SU-DHL-6 (cell line): ENCODE results near the gene ABCC4.
"Not testable (repeated sequence)": the region's sequence is repeated elsewhere in the genome, so short reads cannot be mapped to it uniquely, and the experiment has no call there.

Experiments
- H2AFZ ChIP-seq: fragments of 200-600 bp; sonication (generic); 2 replicates; pipeline ENCODE4 v1.6.1; 2014; ENCODE audit warnings: low read depth, mild to moderate bottlenecking, moderate library complexity, mixed read lengths, antibody characterized with exemption, low read length; ENCODE audit not compliant: severe bottlenecking
- H3F3A ChIP-seq: fragments of 200-600 bp; shearing (Covaris generic); 2 replicates; pipeline ENCODE4 v1.6.0; 2016; ENCODE audit warnings: antibody characterized with exemption, mild to moderate bottlenecking; ENCODE audit not compliant: insufficient read depth
- H3K27ac ChIP-seq: fragments of 200-600 bp; sonication (generic); 2 replicates; pipeline ENCODE4 v1.5.1; 2016; ENCODE audit warnings: low read depth, mild to moderate bottlenecking, low read length, moderate library complexity, mixed read lengths
- H3K27me3 ChIP-seq: fragments of 200-600 bp; sonication (generic), shearing (Covaris generic); 2 replicates; pipeline ENCODE4 v1.6.0; 2014; ENCODE audit warnings: mild to moderate bottlenecking, low read length
- H3K36me3 ChIP-seq: fragments of 200-600 bp; sonication (generic); 2 replicates; pipeline ENCODE4 v1.6.1; 2014; ENCODE audit warnings: mild to moderate bottlenecking, low read length, mixed read lengths
- H3K4me2 ChIP-seq: fragments of 300-600, 200-600 bp; shearing (Covaris generic), sonication (generic); 2 replicates; pipeline ENCODE4 v1.6.0; 2014; ENCODE audit warnings: low read length, low read depth, mild to moderate bottlenecking; ENCODE audit not compliant: poor library complexity, severe bottlenecking
- H3K4me3 ChIP-seq: fragments of 200-600 bp; sonication (generic); 2 replicates; pipeline ENCODE4 v1.5.1; 2014; ENCODE audit warnings: antibody characterized with exemption, low read length, mild to moderate bottlenecking, mixed read lengths; ENCODE audit not compliant: insufficient read depth, poor library complexity, severe bottlenecking
- H3K79me2 ChIP-seq: fragments of 200-600 bp; sonication (generic); 2 replicates; pipeline ENCODE4 v1.6.1; 2014; ENCODE audit warnings: mild to moderate bottlenecking, low read length, moderate library complexity; ENCODE audit not compliant: insufficient read depth
- H3K9ac ChIP-seq: fragments of 200-600 bp; sonication (generic); 2 replicates; pipeline ENCODE4 v1.7.0; 2014; ENCODE audit warnings: mild to moderate bottlenecking, low read length
- H3K9me2 ChIP-seq: fragments of 200-600 bp; sonication (generic); replicated peaks from 2 replicates; pipeline ENCODE4 v1.6.1; 2014; ENCODE audit warnings: low read length; ENCODE audit not compliant: insufficient read depth
- H3K9me3 ChIP-seq: fragments of 200-600 bp; sonication (generic); 2 replicates; pipeline ENCODE4 v1.6.1; 2014; ENCODE audit warnings: low read length, mixed read lengths; ENCODE audit not compliant: insufficient read depth
- H4K20me1 ChIP-seq: fragments of 200-600 bp; sonication (generic); 2 replicates; pipeline ENCODE4 v1.6.1; 2014; ENCODE audit warnings: low read depth, mild to moderate bottlenecking, antibody characterized with exemption, low read length, moderate library complexity, mixed read lengths
- EZH2phosphoT487 ChIP-seq: fragments of 200-600 bp; sonication (generic), shearing (Covaris generic); conservative IDR thresholded peaks from 2 replicates; pipeline ENCODE4 v1.6.1; 2018; ENCODE audit warnings: mild to moderate bottlenecking, antibody characterized with exemption, low read length, moderate library complexity, mixed read lengths
- TF ChIP-seq, protein P1 (sequence below): fragments of 200-600 bp; sonication (generic); IDR thresholded peaks from one replicate; pipeline ENCODE4 v1.5.1; 2017; ENCODE audit warnings: antibody characterized with exemption, mild to moderate bottlenecking, low read length, moderate library complexity; ENCODE audit not compliant: insufficient read depth, poor library complexity, severe bottlenecking

Gene ABCC4

DNA sequence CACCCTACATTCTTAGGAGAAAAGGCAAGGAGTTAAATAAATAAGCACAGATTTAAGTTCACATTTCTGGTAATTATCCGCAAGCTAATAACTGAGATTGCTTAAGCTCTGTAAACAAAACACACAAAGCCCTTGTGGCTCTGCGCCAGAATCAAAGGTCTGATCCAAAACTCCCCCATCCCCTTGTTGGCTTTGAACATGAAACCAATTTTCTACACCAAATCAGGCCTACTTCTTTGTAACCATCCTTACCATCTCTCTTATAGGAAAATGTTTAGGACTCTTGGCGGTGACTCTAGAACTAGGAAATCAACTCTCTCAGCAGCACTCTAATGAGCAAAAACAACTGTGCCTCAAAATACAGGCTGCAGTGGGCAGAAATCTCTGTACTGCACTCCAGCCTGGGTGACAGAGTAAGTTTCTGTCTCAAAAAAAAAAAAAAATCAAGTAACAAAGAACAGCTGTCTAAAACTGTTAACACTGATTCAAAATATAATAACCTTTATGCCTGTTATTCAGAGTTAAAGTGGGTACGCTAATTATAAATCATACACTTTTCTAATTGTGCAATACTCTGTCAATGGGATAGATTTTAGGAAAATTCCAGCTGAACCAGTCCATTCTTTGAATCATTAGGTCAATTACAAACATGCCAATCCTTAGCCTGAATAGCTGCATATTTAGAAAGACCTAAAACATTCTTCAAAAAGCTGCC, 25.8 kb downstream of the ABCC4 start:
- H3K27me3 ChIP-seq, result no peaks in the 10 kb centered on the region
- no peaks in the 10 kb centered on the region for H4K20me1 ChIP-seq
- no peak overlapping the region for H3K27ac ChIP-seq
- H3K9me3 ChIP-seq, result no peaks in the 10 kb centered on the region
- H3K9ac ChIP-seq, result no peak overlapping the region
- H3K9me2 ChIP-seq, result no peaks in the 10 kb centered on the region
- peaks cover 71% of the 10 kb centered on the region for H3K79me2 ChIP-seq
- no peak overlapping the region for H3K4me3 ChIP-seq
- TF ChIP-seq, protein P1, sequence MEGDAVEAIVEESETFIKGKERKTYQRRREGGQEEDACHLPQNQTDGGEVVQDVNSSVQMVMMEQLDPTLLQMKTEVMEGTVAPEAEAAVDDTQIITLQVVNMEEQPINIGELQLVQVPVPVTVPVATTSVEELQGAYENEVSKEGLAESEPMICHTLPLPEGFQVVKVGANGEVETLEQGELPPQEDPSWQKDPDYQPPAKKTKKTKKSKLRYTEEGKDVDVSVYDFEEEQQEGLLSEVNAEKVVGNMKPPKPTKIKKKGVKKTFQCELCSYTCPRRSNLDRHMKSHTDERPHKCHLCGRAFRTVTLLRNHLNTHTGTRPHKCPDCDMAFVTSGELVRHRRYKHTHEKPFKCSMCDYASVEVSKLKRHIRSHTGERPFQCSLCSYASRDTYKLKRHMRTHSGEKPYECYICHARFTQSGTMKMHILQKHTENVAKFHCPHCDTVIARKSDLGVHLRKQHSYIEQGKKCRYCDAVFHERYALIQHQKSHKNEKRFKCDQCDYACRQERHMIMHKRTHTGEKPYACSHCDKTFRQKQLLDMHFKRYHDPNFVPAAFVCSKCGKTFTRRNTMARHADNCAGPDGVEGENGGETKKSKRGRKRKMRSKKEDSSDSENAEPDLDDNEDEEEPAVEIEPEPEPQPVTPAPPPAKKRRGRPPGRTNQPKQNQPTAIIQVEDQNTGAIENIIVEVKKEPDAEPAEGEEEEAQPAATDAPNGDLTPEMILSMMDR, result no peak
- TF ChIP-seq EZH2phosphoT487, result no peak
- H3K36me3 ChIP-seq, result no peaks in the 10 kb centered on the region
- no peaks in the 10 kb centered on the region for H3F3A ChIP-seq
- no peak overlapping the region for H2AFZ ChIP-seq
- H3K4me2 ChIP-seq, result no peak overlapping the region

DNA sequence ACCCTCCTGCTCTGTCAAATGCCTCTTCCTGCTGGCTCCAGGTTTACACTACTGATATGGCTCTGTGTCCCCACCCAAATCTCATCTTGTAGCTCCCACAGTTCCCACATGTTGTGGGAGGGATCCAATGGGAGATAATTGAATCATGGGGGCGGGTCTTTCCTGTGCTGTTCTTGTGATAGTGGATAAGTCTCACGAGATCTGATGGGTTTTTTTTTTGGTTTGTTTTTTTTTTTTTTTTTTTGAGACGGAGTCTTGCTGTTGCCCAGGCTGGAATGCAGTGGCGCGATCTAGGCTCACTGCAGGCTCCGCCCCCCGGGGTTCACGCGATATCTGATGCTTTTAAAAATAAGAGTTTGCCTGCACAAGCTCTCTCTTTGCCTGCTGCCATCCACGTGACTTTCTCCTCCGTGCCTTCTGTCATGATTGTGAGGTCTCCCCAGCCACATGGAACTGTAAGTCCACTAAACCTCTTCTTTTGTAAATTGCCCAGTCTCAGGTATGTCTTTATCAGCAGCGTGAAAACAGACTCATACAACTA, 27.6 kb downstream of the ABCC4 start:
- peaks cover 57% of the 10 kb centered on the region for H3K79me2 ChIP-seq
- H3K27ac ChIP-seq, H3K9me2 ChIP-seq: not testable (repeated sequence)

GRCh38 chr13:95272076-95272475, 29.2 kb downstream of the ABCC4 start:
- not testable (repeated sequence) for H3K27ac ChIP-seq, H3K4me2 ChIP-seq, H3K9me3 ChIP-seq, H3K36me3 ChIP-seq, H2AFZ ChIP-seq, H3K4me3 ChIP-seq, H3K9me2 ChIP-seq, H3K9ac ChIP-seq, H3F3A ChIP-seq, H4K20me1 ChIP-seq, H3K27me3 ChIP-seq
- H3K79me2 ChIP-seq, result peaks cover 45% of the 10 kb centered on the region

More for the DNA sequence above, 27.6 kb downstream of the ABCC4 start:
- H3K9ac ChIP-seq, H3K27me3 ChIP-seq, H3F3A ChIP-seq, H3K4me3 ChIP-seq, H2AFZ ChIP-seq, H3K4me2 ChIP-seq, H4K20me1 ChIP-seq, H3K9me3 ChIP-seq, H3K36me3 ChIP-seq: not testable (repeated sequence)

DNA sequence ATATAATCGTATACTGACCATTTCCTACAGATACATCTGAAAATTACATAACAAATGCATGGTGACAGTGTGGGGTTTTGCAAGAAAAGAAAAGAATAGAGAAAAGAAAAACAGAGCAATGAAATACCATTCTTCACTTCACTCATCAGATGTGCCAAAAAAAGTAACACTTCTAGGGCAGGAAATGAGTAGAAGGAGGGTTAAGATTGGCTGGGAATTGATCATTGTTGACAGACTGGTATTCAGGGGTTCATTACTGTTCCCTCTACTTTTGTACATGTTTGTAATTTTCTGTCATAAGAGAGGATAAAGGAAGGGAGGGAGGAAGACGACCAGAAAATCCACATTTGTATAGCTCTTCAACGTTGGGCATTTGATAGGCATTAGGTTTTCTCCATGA, 31.5 kb downstream of the ABCC4 start:
- H3K9me2 ChIP-seq, result no peaks in the 10 kb centered on the region
- H3K79me2 ChIP-seq, result peaks cover 27% of the 10 kb centered on the region

GRCh38 chr13:95268343-95269065, 32.7 kb downstream of the ABCC4 start:
- H4K20me1 ChIP-seq, H3K4me2 ChIP-seq, H2AFZ ChIP-seq, H3K9ac ChIP-seq, H3K27ac ChIP-seq, H3K9me3 ChIP-seq, H3K27me3 ChIP-seq, H3K4me3 ChIP-seq, H3F3A ChIP-seq, H3K9me2 ChIP-seq, H3K36me3 ChIP-seq: not testable (repeated sequence)
- H3K79me2 ChIP-seq, result peaks cover 16% of the 10 kb centered on the region

More for the DNA sequence above, 31.5 kb downstream of the ABCC4 start:
- Histone ChIP-seq H3K9ac (no peak overlapping the region), H4K20me1 (no peaks in the 10 kb centered on the region), H3K4me3 (no peak overlapping the region), H3K27ac (no peak overlapping the region), H3K9me3 (no peaks in the 10 kb centered on the region), H3K27me3 (no peaks in the 10 kb centered on the region), H3F3A (no peaks in the 10 kb centered on the region), H2AFZ (no peak overlapping the region), H3K36me3 (no peaks in the 10 kb centered on the region), H3K4me2 (no peak overlapping the region)
- no peak for TF ChIP-seq EZH2phosphoT487
- TF ChIP-seq, protein P1, result no peak
